ENCODE measurements around the gene EIF4A3.

GRCh38 chr17:80106751-80107150 lies 40.2 kb downstream of the EIF4A3 start:
- no peak for TF ChIP-seq POLR2A (IDR thresholded peaks at IDR 0.05; ENCODE audit: low read depth, low read length)
- TF ChIP-seq TAF1 (IDR thresholded peaks at IDR 0.05; ENCODE audit: low read depth, low read length), result no peak
- TF ChIP-seq POLR2AphosphoS5 (IDR thresholded peaks at IDR 0.05; ENCODE audit: low read depth, low read length), result no peak
- TF ChIP-seq SPI1 (IDR thresholded peaks at IDR 0.05; ENCODE audit: low read depth, low read length), result no peak
